ENCODE results near the gene HTR4. TPM values are rescaled to one million over a fixed set of nuclear protein-coding genes. Genes with fewer than 3 reads are reported as not detected.

Gene HTR4
- total RNA-seq, 1 donor from 2014 or later = not detected

- Mint-ChIP-seq H3K4me1 (no peaks in the 10 kb centered on the region), H3K36me3 (no peaks in the 10 kb centered on the region), H3K9me3 (no peaks in the 10 kb centered on the region), H3K4me3 (no peak overlapping the region), H3K27ac (no peak overlapping the region), H3K27me3 (ENCODE audit: insufficient read depth, low read depth) (no peaks in the 10 kb centered on the region)
- no peaks in the 10 kb centered on the region for H3K27me3 ChIP-seq
- H3F3A ChIP-seq (ENCODE audit: low read depth) = no peaks in the 10 kb centered on the region
- H2AFZ ChIP-seq (replicated peaks) = no peak overlapping the region
- no peaks in the 10 kb centered on the region for H3K36me3 ChIP-seq
- no peaks in the 10 kb centered on the region for H4K20me1 ChIP-seq (ENCODE audit: low read depth)
- no peak overlapping the region for H3K4me3 ChIP-seq
- H3K9ac ChIP-seq = no peak overlapping the region
- H3K4me1 ChIP-seq = no peaks in the 10 kb centered on the region
- no peaks in the 10 kb centered on the region for H3K9me3 ChIP-seq (ENCODE audit: low read depth)
- no peak overlapping the region for H3K27ac ChIP-seq
- TF ChIP-seq CTCF (IDR thresholded peaks at IDR 0.05) = no peak
- no peak for TF ChIP-seq EZH2phosphoT487 (IDR thresholded peaks at IDR 0.05)
- TF ChIP-seq EZH2 (IDR thresholded peaks at IDR 0.05) = no peak
- no peak for DNase-seq (ENCODE audit: low spot score)
- H3K79me2 ChIP-seq (ENCODE audit: low read depth) = no peaks in the 10 kb centered on the region
- no peak overlapping the region for H3K4me2 ChIP-seq
Measured at GRCh38 chr5:148606296-148606695, 48.0 kb downstream of the HTR4 start.

- Histone ChIP-seq H3K4me2 (no peak overlapping the region), H3K9me3 (ENCODE audit: low read depth) (no peaks in the 10 kb centered on the region), H4K20me1 (ENCODE audit: low read depth) (no peaks in the 10 kb centered on the region), H3K9ac (no peak overlapping the region), H3K79me2 (ENCODE audit: low read depth) (no peaks in the 10 kb centered on the region), H3K27ac (no peak overlapping the region), H3K4me1 (no peaks in the 10 kb centered on the region), H2AFZ (replicated peaks) (no peak overlapping the region), H3K27me3 (no peaks in the 10 kb centered on the region), H3K4me3 (no peak overlapping the region), H3K36me3 (peaks cover 4% of the 10 kb centered on the region), H3F3A (ENCODE audit: low read depth) (no peaks in the 10 kb centered on the region)
- peaks cover 10% of the 10 kb centered on the region for H3K9me3 Mint-ChIP-seq
- H3K27ac Mint-ChIP-seq = no peak overlapping the region
- no peaks in the 10 kb centered on the region for H3K27me3 Mint-ChIP-seq (ENCODE audit: insufficient read depth, low read depth)
- no peaks in the 10 kb centered on the region for H3K36me3 Mint-ChIP-seq
- no peak overlapping the region for H3K4me3 Mint-ChIP-seq
- DNase-seq (ENCODE audit: low spot score) = no peak
- no peaks in the 10 kb centered on the region for H3K4me1 Mint-ChIP-seq
- TF ChIP-seq EZH2 (IDR thresholded peaks at IDR 0.05) = no peak
- no peak for TF ChIP-seq CTCF (IDR thresholded peaks at IDR 0.05)
- no peak for TF ChIP-seq EZH2phosphoT487 (IDR thresholded peaks at IDR 0.05)
Measured at GRCh38 chr5:148599187-148599586, 55.1 kb downstream of the HTR4 start.

GRCh38 chr5:148595697-148596096, 58.6 kb downstream of the HTR4 start:
- Mint-ChIP-seq H3K9me3 (peaks cover 10% of the 10 kb centered on the region), H3K27ac (no peak overlapping the region), H3K4me1 (no peaks in the 10 kb centered on the region), H3K27me3 (ENCODE audit: insufficient read depth, low read depth) (no peaks in the 10 kb centered on the region), H3K4me3 (no peak overlapping the region), H3K36me3 (no peaks in the 10 kb centered on the region)
- no peak for DNase-seq (ENCODE audit: low spot score)
- Histone ChIP-seq H3K4me2 (no peak overlapping the region), H3K9ac (no peak overlapping the region), H3K4me3 (no peak overlapping the region), H3F3A (ENCODE audit: low read depth) (no peaks in the 10 kb centered on the region), H3K27me3 (no peaks in the 10 kb centered on the region), H2AFZ (replicated peaks) (no peak overlapping the region), H3K36me3 (peaks cover 4% of the 10 kb centered on the region), H3K79me2 (ENCODE audit: low read depth) (no peaks in the 10 kb centered on the region), H3K4me1 (no peaks in the 10 kb centered on the region), H4K20me1 (ENCODE audit: low read depth) (no peaks in the 10 kb centered on the region), H3K9me3 (ENCODE audit: low read depth) (no peaks in the 10 kb centered on the region), H3K27ac (no peak overlapping the region)
- TF ChIP-seq EZH2phosphoT487 (IDR thresholded peaks at IDR 0.05) (no peak), CTCF (IDR thresholded peaks at IDR 0.05) (no peak), EZH2 (IDR thresholded peaks at IDR 0.05) (no peak)

All from neural progenitor cell (in vitro differentiated cells).